UCSD-AML1 (cell line): ENCODE results near the gene APBA3.

Source experiments
- DNase-seq: peaks from one replicate; lab custom pipeline; 2025; ENCODE audit not compliant: unreplicated experiment; lab: John Stamatoyannopoulos, UW

APBA3 gene

GRCh38 chr19:3751236-3751635, 10.3 kb downstream of the APBA3 start:
- DNase-seq: no peak

GRCh38 chr19:3750211-3750610, 11.3 kb downstream of the APBA3 start:
- no peak for DNase-seq

- no peak for DNase-seq
Observed at GRCh38 chr19:3748965-3749364, 12.5 kb downstream of the APBA3 start.

GRCh38 chr19:3746371-3747056, 15.0 kb downstream of the APBA3 start:
- no peak for DNase-seq

GRCh38 chr19:3745363-3746045, 16.0 kb downstream of the APBA3 start:
- no peak for DNase-seq

- DNase-seq: no peak
Observed at GRCh38 chr19:3743486-3743885, 18.0 kb downstream of the APBA3 start.

- DNase-seq: no peak
Observed at GRCh38 chr19:3740431-3740830, 21.1 kb downstream of the APBA3 start.

- no peak for DNase-seq
Observed at GRCh38 chr19:3738477-3739220, 22.8 kb downstream of the APBA3 start.

GRCh38 chr19:3737487-3738205, 23.8 kb downstream of the APBA3 start:
- DNase-seq: no peak

- no peak for DNase-seq
Observed at GRCh38 chr19:3736106-3736724, 25.3 kb downstream of the APBA3 start.

GRCh38 chr19:3734310-3734600, 27.2 kb downstream of the APBA3 start:
- DNase-seq: no peak

- no peak for DNase-seq
Observed at GRCh38 chr19:3733549-3734309, 27.8 kb downstream of the APBA3 start.

- DNase-seq: no peak
Observed at GRCh38 chr19:3732108-3732507, 29.4 kb downstream of the APBA3 start.

GRCh38 chr19:3730457-3730958, 31.0 kb downstream of the APBA3 start:
- no peak for DNase-seq

- no peak for DNase-seq
Observed at GRCh38 chr19:3725640-3726310, 35.7 kb downstream of the APBA3 start.

- no peak for DNase-seq
Observed at GRCh38 chr19:3725121-3725520, 36.4 kb downstream of the APBA3 start.

- no peak for DNase-seq
Observed at GRCh38 chr19:3723883-3724282, 37.6 kb downstream of the APBA3 start.

GRCh38 chr19:3723110-3723488, 38.4 kb downstream of the APBA3 start:
- DNase-seq: no peak

GRCh38 chr19:3722443-3723109, 38.9 kb downstream of the APBA3 start:
- no peak for DNase-seq
